NCI-H1417 (cell line): ENCODE data around the gene TDRD10.
"Not testable (repeated sequence)": the region's sequence is repeated elsewhere in the genome, so short reads cannot be mapped to it uniquely, and the experiment has no call there.

Experiments
- DNase-seq, 3 experiments: peaks; one replicate each; lab custom pipeline; 2025; lab: John Stamatoyannopoulos, UW

The TDRD10 gene

GRCh38 chr1:154514066-154514553, 12.1 kb downstream of the TDRD10 start:
- DNase-seq: no peak

- DNase-seq: no peak
Measured at GRCh38 chr1:154517661-154518060, 15.6 kb downstream of the TDRD10 start.

- DNase-seq: no peak
Measured at GRCh38 chr1:154519591-154519991, 17.6 kb downstream of the TDRD10 start.

- DNase-seq: no peak
Measured at GRCh38 chr1:154520333-154520732, 18.3 kb downstream of the TDRD10 start.

- DNase-seq: no peak
Measured at GRCh38 chr1:154521695-154522094, 19.7 kb downstream of the TDRD10 start.

- no peak for DNase-seq
Measured at GRCh38 chr1:154524881-154525280, 22.9 kb downstream of the TDRD10 start.

GRCh38 chr1:154527192-154527591, 25.2 kb downstream of the TDRD10 start:
- no peak for DNase-seq

GRCh38 chr1:154529308-154529707, 27.3 kb downstream of the TDRD10 start:
- DNase-seq: no peak

- DNase-seq: not testable (repeated sequence)
Measured at GRCh38 chr1:154531950-154532349, 29.9 kb downstream of the TDRD10 start.

- peak; percentile 53 to 83 (median 75) for DNase-seq
Measured at GRCh38 chr1:154533952-154534844, 32.2 kb downstream of the TDRD10 start.

- DNase-seq: no peak
Measured at GRCh38 chr1:154536570-154536969, 34.6 kb downstream of the TDRD10 start.

GRCh38 chr1:154539486-154540483, 37.8 kb downstream of the TDRD10 start:
- no peak for DNase-seq

GRCh38 chr1:154541231-154541630, 39.2 kb downstream of the TDRD10 start:
- no peak for DNase-seq

GRCh38 chr1:154546264-154547063, 44.4 kb downstream of the TDRD10 start:
- DNase-seq: peak; percentile 11 to 68 (median 42)

- DNase-seq: no peak
Measured at GRCh38 chr1:154547105-154547732, 45.2 kb downstream of the TDRD10 start.

- no peak for DNase-seq
Measured at GRCh38 chr1:154548028-154548427, 46.0 kb downstream of the TDRD10 start.

GRCh38 chr1:154549202-154549770, 47.3 kb downstream of the TDRD10 start:
- DNase-seq: no peak

- no peak for DNase-seq
Measured at GRCh38 chr1:154550070-154550469, 48.1 kb downstream of the TDRD10 start.

GRCh38 chr1:154550657-154551056, 48.6 kb downstream of the TDRD10 start:
- no peak for DNase-seq

GRCh38 chr1:154551474-154551873, 49.5 kb downstream of the TDRD10 start:
- DNase-seq: no peak

GRCh38 chr1:154552036-154552435, 50.0 kb downstream of the TDRD10 start:
- no peak for DNase-seq
